Endothelial cell of umbilical vein (primary cell): ENCODE data around the gene DST. TPM values are rescaled to one million over a fixed set of nuclear protein-coding genes. Genes with fewer than 3 reads are reported as not detected.

ENCODE experiments used
- BruUV-seq: library from RNA; stranded (reverse); fragments of 400-500 nt; replicated peaks from 2 replicates; lab custom pipeline; 2021; lab: Mats Ljungman, UMichigan
- CTCF ChIA-PET: fragments of 300-600, 350-600 bp; sonication (Branson Sonifier 250); formaldehyde crosslinking; loops from one replicate; lab custom pipeline; 2021; ENCODE audit warnings: antibody characterized with exemption, inconsistent platforms; lab: Charles Lee
- POLR2A ChIA-PET: fragments of 300-600, 350-600 bp; sonication (Branson Sonifier 250); formaldehyde crosslinking; loops from one replicate; lab custom pipeline; 2021; ENCODE audit warnings: antibody characterized with exemption, inconsistent platforms; lab: Charles Lee
- DNase-seq: peaks from one replicate; pipeline ENCODE4 v3.0.0-alpha.2; 2011; ENCODE audit warnings: low read depth, low spot score
- FAIRE-seq: peaks from 2 replicates; lab custom pipeline; 2011; peaks lifted over from hg19 to GRCh38; lab: Jason Lieb, UNC
- H2AFZ ChIP-seq: 2 replicates; pipeline ENCODE4 v1.6.0; 2012; ENCODE audit warnings: low read depth, low read length, control low read depth, inconsistent platforms
- H3K27ac ChIP-seq: 2 replicates; pipeline ENCODE4 v1.5.1; 2011; ENCODE audit warnings: low read depth, mild to moderate bottlenecking, control low read depth, low read length, moderate library complexity; ENCODE audit not compliant: insufficient read depth
- H3K27me3 ChIP-seq, 2 experiments: 2 replicates each; pipeline versions ENCODE4 v1.6.0 to v1.6.1; 2011; ENCODE audit warnings: low read length in 2 of 2, mixed read lengths in 1 of 2; ENCODE audit not compliant: control insufficient read depth in 2 of 2, insufficient read depth in 2 of 2
- H3K36me3 ChIP-seq, 2 experiments: 2 replicates in 1 of 2; 3 replicates in 1 of 2; pipeline ENCODE4 v1.5.1; 2011; ENCODE audit warnings: low read length in 2 of 2, mild to moderate bottlenecking in 1 of 2, moderate library complexity in 1 of 2; ENCODE audit not compliant: control insufficient read depth in 2 of 2, insufficient read depth in 2 of 2; ENCODE audit errors: extremely low read depth in 1 of 2
- H3K4me1 ChIP-seq: 3 replicates; pipeline ENCODE4 v1.5.1; 2011; ENCODE audit warnings: mild to moderate bottlenecking, low read length; ENCODE audit not compliant: control insufficient read depth, insufficient read depth; ENCODE audit errors: extremely low read depth
- H3K4me2 ChIP-seq: 2 replicates; pipeline ENCODE4 v1.6.1; 2011; ENCODE audit warnings: low read length, control low read depth, mixed read lengths; ENCODE audit not compliant: insufficient read depth
- H3K4me3 ChIP-seq, 3 experiments: fragments of 200-600 bp in 1 of 3; sonication (generic), shearing (Covaris generic) in 1 of 3; replicated peaks in 1 of 3; 2 replicates each; pipeline ENCODE4 v1.5.1; 2011 to 2016; ENCODE audit warnings: control low read depth in 3 of 3, low read length in 3 of 3, mild to moderate bottlenecking in 2 of 3, inconsistent platforms in 1 of 3, low read depth in 1 of 3, moderate library complexity in 1 of 3; ENCODE audit not compliant: insufficient read depth in 1 of 3
- H3K79me2 ChIP-seq: 2 replicates; pipeline ENCODE4 v1.6.0; 2012; ENCODE audit warnings: low read length, inconsistent platforms; ENCODE audit not compliant: control insufficient read depth, insufficient read depth
- H3K9ac ChIP-seq: replicated peaks from 2 replicates; pipeline ENCODE3; 2011; ENCODE audit warnings: low read length, control low read depth; ENCODE audit not compliant: insufficient read depth; ENCODE audit errors: extremely low read depth
- H3K9me1 ChIP-seq: replicated peaks from 3 replicates; pipeline ENCODE4 v1.6.0; 2011; ENCODE audit warnings: mild to moderate bottlenecking, low read length; ENCODE audit not compliant: control insufficient read depth, insufficient read depth; ENCODE audit errors: extremely low read depth
- H3K9me3 ChIP-seq: replicated peaks from 2 replicates; pipeline ENCODE4 v1.5.1; 2012; ENCODE audit warnings: low read length, inconsistent platforms; ENCODE audit not compliant: control insufficient read depth, insufficient read depth
- H4K20me1 ChIP-seq: replicated peaks from 2 replicates; pipeline ENCODE3; 2011; ENCODE audit warnings: mild to moderate bottlenecking, low read length; ENCODE audit not compliant: control insufficient read depth, insufficient read depth; ENCODE audit errors: extremely low read depth
- CTCF ChIP-seq, 2 donors: IDR thresholded peaks; 1 replicate in 1 of 2; 2 replicates in 1 of 2; pipeline ENCODE4 v1.5.1; 2011; ENCODE audit warnings: low read length in 2 of 2, mild to moderate bottlenecking in 2 of 2, moderate library complexity in 2 of 2, control low read depth in 1 of 2, inconsistent platforms in 1 of 2, low read depth in 1 of 2; ENCODE audit not compliant: insufficient read depth in 1 of 2; ENCODE audit errors: extremely low read depth in 1 of 2
- EZH2 ChIP-seq: IDR thresholded peaks from 2 replicates; pipeline ENCODE4 v1.6.1; 2012; ENCODE audit warnings: borderline replicate concordance, low read depth, mild to moderate bottlenecking, moderate library complexity, low read length, inconsistent platforms; ENCODE audit not compliant: severe bottlenecking
- FOS ChIP-seq: IDR thresholded peaks from 2 replicates; pipeline ENCODE4 v1.6.1; 2011; ENCODE audit warnings: mild to moderate bottlenecking, low read length, moderate library complexity, borderline replicate concordance; ENCODE audit not compliant: insufficient read depth
- GATA2 ChIP-seq: IDR thresholded peaks from 2 replicates; pipeline ENCODE4 v1.7.0; 2011; ENCODE audit warnings: low read depth, mild to moderate bottlenecking, moderate library complexity, mixed read lengths, low read length; ENCODE audit not compliant: insufficient read length, insufficient read depth
- JUN ChIP-seq: IDR thresholded peaks from 2 replicates; pipeline ENCODE4 v1.6.1; 2011; ENCODE audit warnings: borderline replicate concordance, low read depth; ENCODE audit not compliant: insufficient read length, insufficient read depth
- MAX ChIP-seq: IDR thresholded peaks from 2 replicates; pipeline ENCODE4 v1.6.1; 2011; ENCODE audit not compliant: insufficient read depth, insufficient read length
- MYC ChIP-seq: IDR thresholded peaks from one replicate; pipeline ENCODE4 v1.6.1; 2011; ENCODE audit warnings: mild to moderate bottlenecking, low read depth, low read length
- POLR2A ChIP-seq: IDR thresholded peaks from 2 replicates; pipeline ENCODE4 v1.6.1; 2012; ENCODE audit warnings: low read depth, mild to moderate bottlenecking, control low read depth, low read length
- POLR2AphosphoS5 ChIP-seq: IDR thresholded peaks from 2 replicates; pipeline ENCODE4 v1.6.1; 2012; ENCODE audit warnings: low read depth, mild to moderate bottlenecking, control low read depth, low read length, moderate library complexity; ENCODE audit not compliant: insufficient read depth
- dilution Hi-C: fragments of 300-500 bp; cut with MboI; formaldehyde crosslinking; loops from one replicate; pipeline ENCODE4 v1.15.0; 2019; ENCODE audit warnings: low sequenced_read_pairs; ENCODE audit not compliant: extremely low pct_ligation_motif_present
- intact Hi-C: fragments of 100-400 bp; cut with micrococcal nuclease; formaldehyde crosslinking; loops from one replicate; pipeline ENCODE4 v1.10.0; 2022
- polyA plus RNA-seq, 4 experiments: library from polyadenylated mRNA; depleted of rRNA in 3 of 4; stranded (reverse) in 3 of 4; unstranded in 1 of 4; fragments of >200 nt; gene quantifications; 2 replicates each; pipeline versions ENCODE4 v1.2.1 to v1.2.3, GENCODE V29; 2011 to 2012; ENCODE audit warnings: missing spikeins in 1 of 4
- total RNA-seq: library from RNA; stranded (reverse); gene quantifications from 2 replicates; pipeline ENCODE4 v1.2.3, GENCODE V29; 2021

DST gene
- total and polyA plus RNA-seq, 2 donors (not counting 3 experiments of a cell fraction or from before 2014, with no cell fraction given): 62.3 to 253 TPM

DNA sequence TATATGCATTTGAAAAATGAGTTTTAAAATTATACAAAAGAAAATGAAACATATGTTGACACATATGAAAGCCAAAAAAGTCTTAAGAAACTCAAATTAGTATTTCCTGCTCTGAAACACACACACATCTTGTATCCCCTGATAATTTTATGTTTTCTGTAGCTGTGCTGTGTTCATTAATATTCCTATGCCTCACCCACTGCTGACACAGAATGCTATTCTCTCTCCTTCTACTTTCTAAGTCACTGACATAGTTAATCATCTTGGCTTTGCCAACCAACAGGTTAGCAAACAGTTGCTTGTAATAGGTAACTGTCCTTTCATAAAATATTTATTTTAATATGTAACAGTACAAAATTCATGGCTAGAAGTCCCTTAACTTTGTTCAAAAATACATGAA, 140.7 kb downstream of the DST start:
- no TSS peak for BruUV-seq
- TF ChIP-seq POLR2AphosphoS5 (no peak), EZH2 (no peak), FOS (no peak), JUN (no peak), CTCF (IDR thresholded peaks at IDR 0.05; ENCODE audit: extremely low read depth in 1 of 2, insufficient read depth in 1 of 2, low read depth in 1 of 2, low read length in 2 of 2) (no peak), GATA2 (no peak), MAX (no peak), POLR2A (no peak), MYC (no peak)
- FAIRE-seq (no peak), DNase-seq (no peak)
- Histone ChIP-seq H2AFZ (no peak overlapping the region), H3K9me3 (no peaks in the 10 kb centered on the region), H3K9ac (no peak overlapping the region), H3K9me1 (no peaks in the 10 kb centered on the region), H3K4me3 (no peak overlapping the region), H3K4me1 (peaks cover 6% of the 10 kb centered on the region), H3K4me2 (no peak overlapping the region), H3K36me3 (peaks cover 4 to 18% of the 10 kb centered on the region in 2 experiments), H3K79me2 (no peaks in the 10 kb centered on the region), H3K27ac (no peak overlapping the region), H3K27me3 (no peaks in the 10 kb centered on the region), H4K20me1 (no peaks in the 10 kb centered on the region)
- intact Hi-C loops (no loop called here), dilution Hi-C loops (no loop called here)
- ChIA-PET CTCF (interaction anchor here (1.3 kb wide), 1 partner anchor 47 kb away, joined by 3 read pairs; no protein-coding TSS in a partner anchor), POLR2A (no interaction called here)
